Endothelial cell of umbilical vein (primary cell): Measurements from ENCODE around the gene NT5DC2. TPM values are rescaled to one million over a fixed set of nuclear protein-coding genes. Genes with fewer than 3 reads are reported as not detected.
A peak's percentile ranks its signal among the peaks of the same experiment; 100 is the strongest.

Experiments
- BruUV-seq: library from RNA; stranded (reverse); fragments of 400-500 nt; replicated peaks from 2 replicates; lab custom pipeline; 2021; lab: Mats Ljungman, UMichigan
- CTCF ChIA-PET: fragments of 300-600, 350-600 bp; sonication (Branson Sonifier 250); formaldehyde crosslinking; loops from one replicate; lab custom pipeline; 2021; ENCODE audit warnings: antibody characterized with exemption, inconsistent platforms; lab: Charles Lee
- POLR2A ChIA-PET: fragments of 300-600, 350-600 bp; sonication (Branson Sonifier 250); formaldehyde crosslinking; loops from one replicate; lab custom pipeline; 2021; ENCODE audit warnings: antibody characterized with exemption, inconsistent platforms; lab: Charles Lee
- DNase-seq: peaks from one replicate; pipeline ENCODE4 v3.0.0-alpha.2; 2011; ENCODE audit warnings: low read depth, low spot score
- FAIRE-seq: peaks from 2 replicates; lab custom pipeline; 2011; peaks lifted over from hg19 to GRCh38; lab: Jason Lieb, UNC
- H2AFZ ChIP-seq: 2 replicates; pipeline ENCODE4 v1.6.0; 2012; ENCODE audit warnings: low read depth, low read length, control low read depth, inconsistent platforms
- H3K27ac ChIP-seq: 2 replicates; pipeline ENCODE4 v1.5.1; 2011; ENCODE audit warnings: low read depth, mild to moderate bottlenecking, control low read depth, low read length, moderate library complexity; ENCODE audit not compliant: insufficient read depth
- H3K27me3 ChIP-seq, 2 experiments: 2 replicates each; pipeline versions ENCODE4 v1.6.0 to v1.6.1; 2011; ENCODE audit warnings: low read length in 2 of 2, mixed read lengths in 1 of 2; ENCODE audit not compliant: control insufficient read depth in 2 of 2, insufficient read depth in 2 of 2
- H3K36me3 ChIP-seq, 2 experiments: 2 replicates in 1 of 2; 3 replicates in 1 of 2; pipeline ENCODE4 v1.5.1; 2011; ENCODE audit warnings: low read length in 2 of 2, mild to moderate bottlenecking in 1 of 2, moderate library complexity in 1 of 2; ENCODE audit not compliant: control insufficient read depth in 2 of 2, insufficient read depth in 2 of 2; ENCODE audit errors: extremely low read depth in 1 of 2
- H3K4me1 ChIP-seq: 3 replicates; pipeline ENCODE4 v1.5.1; 2011; ENCODE audit warnings: mild to moderate bottlenecking, low read length; ENCODE audit not compliant: control insufficient read depth, insufficient read depth; ENCODE audit errors: extremely low read depth
- H3K4me2 ChIP-seq: 2 replicates; pipeline ENCODE4 v1.6.1; 2011; ENCODE audit warnings: low read length, control low read depth, mixed read lengths; ENCODE audit not compliant: insufficient read depth
- H3K4me3 ChIP-seq, 3 experiments: fragments of 200-600 bp in 1 of 3; sonication (generic), shearing (Covaris generic) in 1 of 3; replicated peaks in 1 of 3; 2 replicates each; pipeline ENCODE4 v1.5.1; 2011 to 2016; ENCODE audit warnings: control low read depth in 3 of 3, low read length in 3 of 3, mild to moderate bottlenecking in 2 of 3, inconsistent platforms in 1 of 3, low read depth in 1 of 3, moderate library complexity in 1 of 3; ENCODE audit not compliant: insufficient read depth in 1 of 3
- H3K79me2 ChIP-seq: 2 replicates; pipeline ENCODE4 v1.6.0; 2012; ENCODE audit warnings: low read length, inconsistent platforms; ENCODE audit not compliant: control insufficient read depth, insufficient read depth
- H3K9ac ChIP-seq: replicated peaks from 2 replicates; pipeline ENCODE3; 2011; ENCODE audit warnings: low read length, control low read depth; ENCODE audit not compliant: insufficient read depth; ENCODE audit errors: extremely low read depth
- H3K9me1 ChIP-seq: replicated peaks from 3 replicates; pipeline ENCODE4 v1.6.0; 2011; ENCODE audit warnings: mild to moderate bottlenecking, low read length; ENCODE audit not compliant: control insufficient read depth, insufficient read depth; ENCODE audit errors: extremely low read depth
- H3K9me3 ChIP-seq: replicated peaks from 2 replicates; pipeline ENCODE4 v1.5.1; 2012; ENCODE audit warnings: low read length, inconsistent platforms; ENCODE audit not compliant: control insufficient read depth, insufficient read depth
- H4K20me1 ChIP-seq: replicated peaks from 2 replicates; pipeline ENCODE3; 2011; ENCODE audit warnings: mild to moderate bottlenecking, low read length; ENCODE audit not compliant: control insufficient read depth, insufficient read depth; ENCODE audit errors: extremely low read depth
- CTCF ChIP-seq, 2 donors: IDR thresholded peaks; 1 replicate in 1 of 2; 2 replicates in 1 of 2; pipeline ENCODE4 v1.5.1; 2011; ENCODE audit warnings: low read length in 2 of 2, mild to moderate bottlenecking in 2 of 2, moderate library complexity in 2 of 2, control low read depth in 1 of 2, inconsistent platforms in 1 of 2, low read depth in 1 of 2; ENCODE audit not compliant: insufficient read depth in 1 of 2; ENCODE audit errors: extremely low read depth in 1 of 2
- EZH2 ChIP-seq: IDR thresholded peaks from 2 replicates; pipeline ENCODE4 v1.6.1; 2012; ENCODE audit warnings: borderline replicate concordance, low read depth, mild to moderate bottlenecking, moderate library complexity, low read length, inconsistent platforms; ENCODE audit not compliant: severe bottlenecking
- FOS ChIP-seq: IDR thresholded peaks from 2 replicates; pipeline ENCODE4 v1.6.1; 2011; ENCODE audit warnings: mild to moderate bottlenecking, low read length, moderate library complexity, borderline replicate concordance; ENCODE audit not compliant: insufficient read depth
- GATA2 ChIP-seq: IDR thresholded peaks from 2 replicates; pipeline ENCODE4 v1.7.0; 2011; ENCODE audit warnings: low read depth, mild to moderate bottlenecking, moderate library complexity, mixed read lengths, low read length; ENCODE audit not compliant: insufficient read length, insufficient read depth
- JUN ChIP-seq: IDR thresholded peaks from 2 replicates; pipeline ENCODE4 v1.6.1; 2011; ENCODE audit warnings: borderline replicate concordance, low read depth; ENCODE audit not compliant: insufficient read length, insufficient read depth
- MYC ChIP-seq: IDR thresholded peaks from one replicate; pipeline ENCODE4 v1.6.1; 2011; ENCODE audit warnings: mild to moderate bottlenecking, low read depth, low read length
- POLR2A ChIP-seq: IDR thresholded peaks from 2 replicates; pipeline ENCODE4 v1.6.1; 2012; ENCODE audit warnings: low read depth, mild to moderate bottlenecking, control low read depth, low read length
- POLR2AphosphoS5 ChIP-seq: IDR thresholded peaks from 2 replicates; pipeline ENCODE4 v1.6.1; 2012; ENCODE audit warnings: low read depth, mild to moderate bottlenecking, control low read depth, low read length, moderate library complexity; ENCODE audit not compliant: insufficient read depth
- dilution Hi-C: fragments of 300-500 bp; cut with MboI; formaldehyde crosslinking; loops from one replicate; pipeline ENCODE4 v1.15.0; 2019; ENCODE audit warnings: low sequenced_read_pairs; ENCODE audit not compliant: extremely low pct_ligation_motif_present
- intact Hi-C: fragments of 100-400 bp; cut with micrococcal nuclease; formaldehyde crosslinking; loops from one replicate; pipeline ENCODE4 v1.10.0; 2022
- polyA plus RNA-seq, 4 experiments: library from polyadenylated mRNA; depleted of rRNA in 3 of 4; stranded (reverse) in 3 of 4; unstranded in 1 of 4; fragments of >200 nt; gene quantifications; 2 replicates each; pipeline versions ENCODE4 v1.2.1 to v1.2.3, GENCODE V29; 2011 to 2012; ENCODE audit warnings: missing spikeins in 1 of 4
- total RNA-seq: library from RNA; stranded (reverse); gene quantifications from 2 replicates; pipeline ENCODE4 v1.2.3, GENCODE V29; 2021

The NT5DC2 gene
- total and polyA plus RNA-seq, 2 donors (not counting 3 experiments of a cell fraction or from before 2014, with no cell fraction given), result 298 to 402 TPM

- Histone ChIP-seq H3K27me3 (no peaks in the 10 kb centered on the region), H3K79me2 (peaks cover 54% of the 10 kb centered on the region), H2AFZ (no peak overlapping the region), H3K4me2 (peak overlapping the region; percentile 79), H3K9me3 (no peaks in the 10 kb centered on the region), H3K4me3 (peak overlapping the region; percentile 34 to 90 (median 71)), H4K20me1 (no peaks in the 10 kb centered on the region), H3K9me1 (no peaks in the 10 kb centered on the region), H3K9ac (peak overlapping the region; percentile 95), H3K27ac (peak overlapping the region; percentile 92), H3K36me3 (peaks cover 0 to 11% of the 10 kb centered on the region in 2 experiments), H3K4me1 (peaks cover 52% of the 10 kb centered on the region)
- dilution Hi-C loops (no loop called here), intact Hi-C loops (loop anchor here (1.0 kb wide), 2 partner anchors 38 to 61 kb away; partner anchors contain the start of gene STAB1)
- ChIA-PET POLR2A (interaction anchor here (1.1 kb wide), 1 partner anchor 42 kb away, joined by 3 read pairs; no protein-coding TSS in a partner anchor), CTCF (interaction anchor here (0.7 to 1.2 kb wide), 3 partner anchors 35 to 60 kb away, joined by 3 to 5 read pairs (median 3); partner anchors contain the start of gene STAB1)
- FAIRE-seq, result no peak
- DNase-seq, result no peak
- peak; percentile 2 for TF ChIP-seq POLR2A
- TF ChIP-seq FOS, result no peak
- BruUV-seq, result no TSS peak
These were observed 627 bp downstream of the NT5DC2 start for GRCh38 chr3:52532838-52533622.

- intact Hi-C loops, result loop anchor here (1.0 kb wide), 2 partner anchors 37 to 60 kb away; partner anchors contain the start of gene STAB1
- Histone ChIP-seq H3K27ac (peak overlapping the region; percentile 92), H3K9ac (peak overlapping the region; percentile 95), H3K4me1 (peaks cover 46% of the 10 kb centered on the region), H3K27me3 (no peaks in the 10 kb centered on the region), H3K9me3 (no peaks in the 10 kb centered on the region), H3K4me3 (peak overlapping the region; percentile 34 to 90 (median 71)), H3K79me2 (peaks cover 48% of the 10 kb centered on the region), H3K36me3 (peaks cover 0 to 17% of the 10 kb centered on the region in 2 experiments), H3K4me2 (peak overlapping the region; percentile 79), H4K20me1 (no peaks in the 10 kb centered on the region), H3K9me1 (no peaks in the 10 kb centered on the region), H2AFZ (no peak overlapping the region)
- POLR2A ChIA-PET, result interaction anchor here (0.6 to 1.1 kb wide), 2 partner anchors 42 kb away, joined by 3 read pairs; no protein-coding TSS in a partner anchor
- peak; percentile 81 for DNase-seq
- no TSS peak for BruUV-seq
- dilution Hi-C loops, result no loop called here
- no peak for TF ChIP-seq CTCF (IDR thresholded peaks at IDR 0.05; ENCODE audit: extremely low read depth in 1 of 2, insufficient read depth in 1 of 2, low read depth in 1 of 2, low read length in 2 of 2)
- TF ChIP-seq FOS, result peak; percentile 70
- peak; percentile 51 for TF ChIP-seq POLR2A
- TF ChIP-seq EZH2, result no peak
- TF ChIP-seq MYC, result no peak
- peak; percentile 86 for TF ChIP-seq POLR2AphosphoS5
- no peak for TF ChIP-seq JUN
- peak; percentile 44 for TF ChIP-seq GATA2
- peak; percentile 96 for FAIRE-seq
- CTCF ChIA-PET, result interaction anchor here (0.7 to 1.2 kb wide), 3 partner anchors 35 to 59 kb away, joined by 3 to 5 read pairs (median 3); partner anchors contain the start of gene STAB1
These were observed 1.2 kb downstream of the NT5DC2 start for GRCh38 chr3:52532517-52532837.
